Stimulated activated memory B cell treated with anti-CD40 and anti-IgM and Interleukin-4, amounts not matched to agents 10 μg/mL and 1 μg/mL and 100 μg/mL, for 72 hours (primary cell): Measurements from ENCODE around the gene SEPHS2.
A peak's percentile ranks its signal among the peaks of the same experiment; 100 is the strongest.

Experiments used
- ATAC-seq: fragments of 150-1000 bp; cut with Tn5 transposase; 2 replicates; pipeline ENCODE4 v1.10.0; 2021
- H3K27ac Mint-ChIP-seq: one replicate; pipeline ENCODE4 v1.8.0; 2022; ENCODE audit warnings: mild to moderate bottlenecking, mixed read lengths
- H3K27me3 Mint-ChIP-seq: one replicate; pipeline ENCODE4 v1.8.0; 2022; ENCODE audit warnings: mixed read lengths
- H3K36me3 Mint-ChIP-seq: one replicate; pipeline ENCODE4 v1.8.0; 2022; ENCODE audit warnings: mixed read lengths
- H3K4me1 Mint-ChIP-seq: one replicate; pipeline ENCODE4 v1.8.0; 2022; ENCODE audit warnings: mixed read lengths
- H3K4me3 Mint-ChIP-seq: one replicate; pipeline ENCODE4 v1.8.0; 2022; ENCODE audit warnings: mild to moderate bottlenecking, moderate library complexity, mixed read lengths
- H3K9me3 Mint-ChIP-seq: one replicate; pipeline ENCODE4 v1.8.0; 2022; ENCODE audit warnings: mixed read lengths

Gene SEPHS2

GRCh38 chr16:30418350-30419181 is 27.1 kb downstream of the SEPHS2 start:
- H3K27ac Mint-ChIP-seq: peak overlapping the region; percentile 70
- ATAC-seq: no peak
- peak overlapping the region; percentile 78 for H3K4me3 Mint-ChIP-seq
- H3K27me3 Mint-ChIP-seq: no peaks in the 10 kb centered on the region
- H3K9me3 Mint-ChIP-seq: no peaks in the 10 kb centered on the region
- H3K4me1 Mint-ChIP-seq: peaks cover 22% of the 10 kb centered on the region
- peaks cover 30% of the 10 kb centered on the region for H3K36me3 Mint-ChIP-seq

GRCh38 chr16:30417529-30418349 is 27.9 kb downstream of the SEPHS2 start:
- H3K36me3 Mint-ChIP-seq: peaks cover 29% of the 10 kb centered on the region
- peak; percentile 93 for ATAC-seq
- peaks cover 22% of the 10 kb centered on the region for H3K4me1 Mint-ChIP-seq
- H3K9me3 Mint-ChIP-seq: no peaks in the 10 kb centered on the region
- H3K4me3 Mint-ChIP-seq: peak overlapping the region; percentile 78
- no peaks in the 10 kb centered on the region for H3K27me3 Mint-ChIP-seq
- H3K27ac Mint-ChIP-seq: peak overlapping the region; percentile 70

GRCh38 chr16:30416624-30417528 is 28.8 kb downstream of the SEPHS2 start:
- peaks cover 32% of the 10 kb centered on the region for H3K36me3 Mint-ChIP-seq
- peaks cover 28% of the 10 kb centered on the region for H3K4me1 Mint-ChIP-seq
- H3K9me3 Mint-ChIP-seq: no peaks in the 10 kb centered on the region
- no peaks in the 10 kb centered on the region for H3K27me3 Mint-ChIP-seq
- ATAC-seq: no peak
- H3K27ac Mint-ChIP-seq: peak overlapping the region; percentile 70
- H3K4me3 Mint-ChIP-seq: peak overlapping the region; percentile 26

- H3K36me3 Mint-ChIP-seq: peaks cover 27% of the 10 kb centered on the region
- H3K4me1 Mint-ChIP-seq: peaks cover 29% of the 10 kb centered on the region
- no peaks in the 10 kb centered on the region for H3K9me3 Mint-ChIP-seq
- no peak overlapping the region for H3K4me3 Mint-ChIP-seq
- H3K27ac Mint-ChIP-seq: peak overlapping the region; percentile 10
- no peaks in the 10 kb centered on the region for H3K27me3 Mint-ChIP-seq
- ATAC-seq: no peak
Observed at GRCh38 chr16:30416047-30416603, 29.5 kb downstream of the SEPHS2 start.

- Mint-ChIP-seq H3K4me1 (peaks cover 42% of the 10 kb centered on the region), H3K4me3 (no peak overlapping the region), H3K27ac (no peak overlapping the region), H3K27me3 (no peaks in the 10 kb centered on the region), H3K9me3 (no peaks in the 10 kb centered on the region), H3K36me3 (peaks cover 15% of the 10 kb centered on the region)
- ATAC-seq: no peak
Observed at GRCh38 chr16:30414159-30414558, 31.5 kb downstream of the SEPHS2 start.

DNA sequence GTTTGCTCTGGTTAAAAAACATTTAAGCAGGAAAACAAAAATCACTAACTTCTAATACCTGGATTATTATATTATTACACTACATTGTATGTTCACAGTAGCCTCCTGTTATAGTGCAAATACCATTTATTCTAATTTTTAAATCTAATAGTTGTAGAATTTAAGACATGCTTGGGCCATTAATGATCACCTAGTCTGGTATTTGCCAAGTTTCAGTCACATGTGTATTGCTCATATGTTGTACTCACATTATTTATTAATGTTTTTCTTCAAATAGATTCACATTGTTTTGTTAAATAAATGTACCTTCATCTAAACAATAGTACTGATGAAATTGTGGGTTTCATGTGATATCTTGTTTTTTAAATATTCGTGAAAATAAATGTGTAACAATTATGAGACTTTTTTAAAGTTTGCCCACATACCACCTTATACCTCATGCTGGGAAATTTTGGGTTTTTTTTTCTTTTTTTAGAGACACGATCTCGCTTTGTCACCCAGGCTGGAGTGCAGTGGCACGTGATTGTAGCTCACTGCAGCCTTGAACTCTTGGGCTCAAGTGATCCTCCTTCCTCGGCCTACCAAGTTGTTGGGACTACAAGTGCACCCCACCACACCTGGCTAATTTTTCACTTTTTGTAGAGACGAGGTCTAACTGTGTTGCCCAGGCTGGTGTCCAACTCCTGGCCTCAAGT is 32.4 kb downstream of the SEPHS2 start:
- H3K27ac Mint-ChIP-seq: no peak overlapping the region
- H3K4me3 Mint-ChIP-seq: no peak overlapping the region
- H3K36me3 Mint-ChIP-seq: peaks cover 15% of the 10 kb centered on the region
- ATAC-seq: no peak
- peaks cover 43% of the 10 kb centered on the region for H3K4me1 Mint-ChIP-seq
- H3K9me3 Mint-ChIP-seq: no peaks in the 10 kb centered on the region
- no peaks in the 10 kb centered on the region for H3K27me3 Mint-ChIP-seq

DNA sequence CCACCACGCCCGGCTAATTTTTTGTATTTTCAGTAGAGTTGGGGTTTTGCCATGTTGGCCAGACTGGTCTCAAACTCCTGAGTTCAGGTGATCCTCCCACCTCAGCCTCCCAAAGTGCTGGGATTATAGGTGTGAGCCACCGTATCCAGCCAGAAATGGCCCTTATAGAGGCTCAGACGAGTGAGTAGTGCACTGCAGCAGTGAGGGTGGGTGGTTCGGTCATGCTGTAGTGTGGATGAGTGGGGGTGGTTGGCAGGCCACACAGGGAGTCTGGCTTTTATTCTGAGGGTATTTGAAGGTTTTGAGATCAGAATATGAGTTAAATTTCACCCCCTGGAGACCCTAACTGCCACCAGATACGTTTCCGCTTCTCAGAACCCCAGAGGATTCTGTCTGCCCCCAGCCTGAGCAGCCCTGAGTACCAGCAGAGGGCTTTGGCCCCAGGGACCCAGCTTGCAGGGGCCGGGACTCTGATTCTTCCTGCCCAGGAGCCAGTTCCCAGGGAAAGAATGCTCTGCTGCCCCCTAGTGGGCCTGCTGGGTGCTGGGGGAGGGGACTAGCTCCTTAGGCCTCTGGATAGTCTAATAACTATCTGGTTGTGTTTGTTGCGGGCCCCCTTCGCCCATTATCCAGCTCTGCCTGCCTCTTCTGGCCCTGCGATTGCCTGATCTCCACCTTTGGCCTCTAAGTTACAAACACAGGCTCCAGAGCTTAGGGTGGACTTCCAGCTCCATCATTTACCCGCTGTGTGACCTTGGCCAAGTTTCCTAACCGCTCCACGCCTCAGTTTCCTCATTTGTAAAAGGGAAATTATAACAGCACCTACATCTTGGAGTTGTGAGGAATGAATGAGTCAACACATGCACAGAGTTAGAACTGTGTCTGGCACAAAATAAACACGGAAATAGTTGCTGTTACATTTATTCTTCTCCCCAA is 36.3 kb downstream of the SEPHS2 start:
- Mint-ChIP-seq H3K27ac (peak overlapping the region; percentile 82), H3K9me3 (no peaks in the 10 kb centered on the region), H3K4me1 (peaks cover 42% of the 10 kb centered on the region), H3K4me3 (peak overlapping the region; percentile 47), H3K36me3 (peaks cover 15% of the 10 kb centered on the region), H3K27me3 (no peaks in the 10 kb centered on the region)
- peak; percentile 78 for ATAC-seq

DNA sequence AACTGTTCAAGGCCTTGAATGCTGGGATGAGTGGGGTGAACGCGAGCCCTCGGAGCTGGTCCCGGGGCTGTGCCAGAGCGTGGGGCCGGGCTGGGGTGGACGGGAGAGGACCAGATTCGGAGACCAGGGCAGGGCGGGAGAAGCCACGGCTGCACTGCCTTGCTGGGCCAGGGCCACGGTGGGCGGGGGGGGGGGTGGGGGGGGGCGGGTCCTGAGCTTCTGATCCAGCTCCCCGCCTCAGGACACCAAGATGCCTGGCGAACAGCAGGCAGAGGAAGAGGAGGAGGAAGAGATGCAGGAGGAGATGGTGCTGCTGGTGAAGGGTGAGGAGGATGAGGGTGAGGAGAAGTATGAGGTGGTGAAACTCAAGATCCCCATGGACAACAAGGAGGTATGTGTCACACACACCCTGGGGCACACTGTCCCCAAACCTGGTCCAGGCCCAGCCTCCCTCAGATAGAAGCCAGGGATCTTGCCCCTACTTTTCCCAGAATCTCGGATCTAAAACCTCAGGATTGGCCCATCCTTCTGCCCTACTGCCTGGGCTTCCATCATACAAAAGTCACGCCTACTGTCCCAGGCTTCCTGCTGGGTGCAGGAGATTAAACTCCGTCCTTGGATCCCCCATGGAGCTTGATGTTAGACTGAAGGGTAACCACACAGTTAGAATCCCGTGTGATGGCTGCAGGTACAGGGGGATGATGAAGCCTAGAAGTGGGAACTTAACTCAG is 37.7 kb downstream of the SEPHS2 start:
- ATAC-seq: no peak
- Mint-ChIP-seq H3K9me3 (no peaks in the 10 kb centered on the region), H3K27me3 (no peaks in the 10 kb centered on the region), H3K36me3 (peaks cover 8% of the 10 kb centered on the region), H3K4me3 (peak overlapping the region; percentile 97), H3K27ac (peak overlapping the region; percentile 82), H3K4me1 (peaks cover 47% of the 10 kb centered on the region)

- H3K4me3 Mint-ChIP-seq: peak within 1 kb of the TSS; percentile 97
- no peaks in the 10 kb centered on the region for H3K27me3 Mint-ChIP-seq
- no peaks in the 10 kb centered on the region for H3K9me3 Mint-ChIP-seq
- peaks cover 6% of the 10 kb centered on the region for H3K36me3 Mint-ChIP-seq
- H3K4me1 Mint-ChIP-seq: peaks cover 47% of the 10 kb centered on the region
- peak within 1 kb of the TSS; percentile 82 for H3K27ac Mint-ChIP-seq
- ATAC-seq: peak; percentile 96
Observed at GRCh38 chr16:30407102-30407803, 38.4 kb downstream of the SEPHS2 start, which contains the start of gene ZNF771. Gene ZNF771, plus strand, starts transcription at chr16:30407606. Its CDS starts 448 bp downstream, at chr16:30408054.

GRCh38 chr16:30406795-30407101 is 38.9 kb downstream of the SEPHS2 start:
- peak overlapping the region; percentile 82 for H3K27ac Mint-ChIP-seq
- peak; percentile 49 for ATAC-seq
- peaks cover 44% of the 10 kb centered on the region for H3K4me1 Mint-ChIP-seq
- H3K4me3 Mint-ChIP-seq: peak overlapping the region; percentile 97
- H3K27me3 Mint-ChIP-seq: no peaks in the 10 kb centered on the region
- H3K9me3 Mint-ChIP-seq: no peaks in the 10 kb centered on the region
- H3K36me3 Mint-ChIP-seq: peaks cover under 1% of the 10 kb centered on the region

- Mint-ChIP-seq H3K9me3 (no peaks in the 10 kb centered on the region), H3K4me1 (peaks cover 49% of the 10 kb centered on the region), H3K27ac (peak overlapping the region; percentile 86), H3K27me3 (no peaks in the 10 kb centered on the region), H3K36me3 (peaks cover 12% of the 10 kb centered on the region), H3K4me3 (peak overlapping the region; percentile 88)
- ATAC-seq: no peak
Observed at GRCh38 chr16:30401768-30402425, 43.8 kb downstream of the SEPHS2 start.
